GM12864 (cell line): Measurements from ENCODE around the gene DYNLRB1.

Experiments
- DNase-seq: peaks from one replicate; pipeline ENCODE4 v3.0.0-alpha.2; 2011; ENCODE audit warnings: low read depth
- H3K4me3 ChIP-seq: 2 replicates; pipeline ENCODE4 v1.5.1; 2011; ENCODE audit warnings: mild to moderate bottlenecking, low read depth, low read length, control low read depth
- CTCF ChIP-seq: IDR thresholded peaks from 2 replicates; pipeline ENCODE4 v1.5.1; 2011; ENCODE audit warnings: low read depth, mild to moderate bottlenecking, moderate library complexity, low read length, control low read depth, inconsistent platforms; ENCODE audit errors: missing control alignments

DYNLRB1 gene

GRCh38 chr20:34558320-34559218 lies 42.3 kb downstream of the DYNLRB1 start, which contains the start of gene MAP1LC3A:
Gene MAP1LC3A, plus strand, starts transcription at chr20:34558718. Its CDS starts 151 bp downstream, at chr20:34558869.
- peak within 1 kb of the TSS; percentile 85 for H3K4me3 ChIP-seq
- peak; percentile 37 for DNase-seq
- no peak for TF ChIP-seq CTCF

GRCh38 chr20:34559311-34560140 lies 43.3 kb downstream of the DYNLRB1 start:
- no peak for TF ChIP-seq CTCF
- no peak overlapping the region for H3K4me3 ChIP-seq
- DNase-seq, result no peak

- no peak for DNase-seq
- no peak overlapping the region for H3K4me3 ChIP-seq
- no peak for TF ChIP-seq CTCF
Observed at GRCh38 chr20:34560141-34560523, 43.9 kb downstream of the DYNLRB1 start.

GRCh38 chr20:34560614-34561013 lies 44.4 kb downstream of the DYNLRB1 start:
- TF ChIP-seq CTCF, result no peak
- no peak for DNase-seq
- no peak overlapping the region for H3K4me3 ChIP-seq

GRCh38 chr20:34561661-34562060 lies 45.4 kb downstream of the DYNLRB1 start:
- no peak for DNase-seq
- H3K4me3 ChIP-seq, result no peak overlapping the region
- no peak for TF ChIP-seq CTCF

GRCh38 chr20:34562641-34563040 lies 46.4 kb downstream of the DYNLRB1 start:
- DNase-seq, result no peak
- H3K4me3 ChIP-seq, result no peak overlapping the region
- TF ChIP-seq CTCF, result peak; percentile 52
